Subcutaneous abdominal adipose tissue (tissue), 5 donors: ENCODE measurements around the gene LENG1.
"Not testable (repeated sequence)": the region's sequence is repeated elsewhere in the genome, so short reads cannot be mapped to it uniquely, and the experiment has no call there.

Experiments used
- H3K27ac ChIP-seq: one replicate; pipeline ENCODE4 v1.7.0; 2013; ENCODE audit warnings: low read depth, mild to moderate bottlenecking, inconsistent platforms, low read length, moderate library complexity
- H3K27me3 ChIP-seq, 5 donors: one replicate each; pipeline ENCODE4 v1.7.0; 2013; ENCODE audit warnings: low read length in 5 of 5, inconsistent platforms in 1 of 5; ENCODE audit not compliant: control insufficient read depth in 5 of 5, insufficient read depth in 4 of 5
- H3K36me3 ChIP-seq, 5 donors: one replicate each; pipeline ENCODE4 v1.7.0; 2013; ENCODE audit warnings: low read length in 5 of 5; ENCODE audit not compliant: control insufficient read depth in 5 of 5, insufficient read depth in 5 of 5
- H3K4me1 ChIP-seq, 5 donors: one replicate each; pipeline ENCODE4 v1.7.0; 2013; ENCODE audit warnings: low read length in 5 of 5, mild to moderate bottlenecking in 3 of 5, moderate library complexity in 1 of 5; ENCODE audit not compliant: control insufficient read depth in 5 of 5, insufficient read depth in 5 of 5
- H3K4me3 ChIP-seq, 5 donors: one replicate each; pipeline ENCODE4 v1.7.0; 2013; ENCODE audit warnings: low read length in 5 of 5, low read depth in 1 of 5
- H3K9ac ChIP-seq, 5 donors: one replicate each; pipeline ENCODE4 v1.7.0; 2013; ENCODE audit warnings: low read length in 5 of 5, mild to moderate bottlenecking in 4 of 5, moderate library complexity in 3 of 5
- H3K9me3 ChIP-seq, 5 donors: one replicate each; pipeline ENCODE4 v1.7.0; 2013; ENCODE audit warnings: low read length in 5 of 5; ENCODE audit not compliant: control insufficient read depth in 5 of 5
- donor health status: healthy.
- donor health status: healthy.
- donor health status: healthy.
- donor health status: healthy.
- donor health status: healthy.

The LENG1 gene

DNA sequence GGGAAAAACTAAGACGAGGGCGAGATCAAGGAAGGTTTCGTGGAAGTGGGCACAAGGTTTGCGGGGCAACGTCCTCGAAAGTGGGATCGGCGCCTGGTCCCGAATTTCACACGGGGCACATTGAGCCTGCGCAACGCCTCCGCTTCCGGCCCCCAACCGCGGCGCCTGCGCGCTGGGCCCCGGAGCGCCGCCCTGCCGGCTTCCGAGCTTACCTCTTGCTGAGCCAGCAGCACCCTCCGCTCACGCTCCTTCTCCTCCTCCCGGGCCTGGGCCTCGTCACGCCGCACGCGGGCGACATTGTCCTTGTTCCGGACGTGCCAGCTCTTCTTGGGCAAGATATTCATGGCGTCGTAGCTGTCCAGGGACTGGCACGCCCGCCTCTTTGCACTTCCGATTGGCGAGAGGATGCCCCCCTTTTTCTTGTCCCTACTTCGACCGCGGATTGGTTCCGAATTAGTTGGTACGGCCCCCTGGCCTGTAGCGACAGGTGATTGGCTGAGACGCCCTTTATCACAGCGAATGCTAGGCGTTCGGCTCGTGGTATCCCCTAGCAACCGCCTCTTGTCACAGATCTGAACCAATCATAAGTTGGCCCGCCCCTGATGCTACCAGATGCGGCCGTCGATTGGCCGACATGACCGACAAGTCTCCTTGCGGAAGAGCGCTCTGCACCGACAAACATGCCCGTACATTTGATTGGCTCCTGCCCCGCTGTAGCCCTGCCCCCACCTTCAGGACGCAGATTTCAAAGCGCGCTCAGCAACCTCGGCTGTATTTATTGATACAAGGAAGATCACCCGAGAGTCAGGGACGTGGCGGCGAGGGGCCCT, at the start of gene LENG1:
Gene LENG1, minus strand, starts transcription at position 370 of the 830 bp plus-strand sequence. Its CDS starts 26 bp downstream, at position 344.
- H3K27me3 ChIP-seq = peaks cover 0 to 4% (median 3%) of the 10 kb centered on the region in 5 donors
- H3K4me1 ChIP-seq = peaks cover 15 to 47% (median 41%) of the 10 kb centered on the region in 5 donors

DNA sequence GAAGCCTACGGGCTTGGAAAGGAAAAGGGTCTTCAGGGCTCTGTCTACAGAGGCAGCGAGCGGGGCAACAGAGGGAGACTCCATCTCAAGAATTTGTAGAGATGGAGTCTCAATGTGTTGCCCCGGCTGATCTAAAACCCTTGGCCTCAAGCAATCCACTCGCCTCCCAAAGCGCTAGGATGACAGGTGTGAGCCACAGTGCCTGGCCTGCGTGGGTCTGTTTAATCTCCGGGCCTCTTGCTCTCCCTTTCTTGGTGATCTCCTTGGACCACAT, 49.2 kb upstream of the LENG1 start:
- Histone ChIP-seq H3K9me3 (no peaks in the 10 kb centered on the region), H3K9ac (peak overlapping the region in 1 of 5 donors; percentile 50), H3K4me1 (peaks cover 3 to 66% (median 51%) of the 10 kb centered on the region in 5 donors), H3K4me3 (no peak overlapping the region), H3K27me3 (no peaks in the 10 kb centered on the region), H3K27ac (peak overlapping the region; percentile 46), H3K36me3 (peaks cover 7 to 45% (median 42%) of the 10 kb centered on the region in 5 donors)

More for the DNA sequence above, at the start of gene LENG1:
- no peaks in the 10 kb centered on the region for H3K9me3 ChIP-seq
- H3K36me3 ChIP-seq = peaks cover 2 to 36% (median 32%) of the 10 kb centered on the region in 5 donors
- H3K4me3 ChIP-seq = peak within 1 kb of the TSS; percentile 77 to 96 (median 85)
- peak within 1 kb of the TSS; percentile 3 to 83 (median 70) for H3K9ac ChIP-seq
- H3K27ac ChIP-seq = peak within 1 kb of the TSS; percentile 88

DNA sequence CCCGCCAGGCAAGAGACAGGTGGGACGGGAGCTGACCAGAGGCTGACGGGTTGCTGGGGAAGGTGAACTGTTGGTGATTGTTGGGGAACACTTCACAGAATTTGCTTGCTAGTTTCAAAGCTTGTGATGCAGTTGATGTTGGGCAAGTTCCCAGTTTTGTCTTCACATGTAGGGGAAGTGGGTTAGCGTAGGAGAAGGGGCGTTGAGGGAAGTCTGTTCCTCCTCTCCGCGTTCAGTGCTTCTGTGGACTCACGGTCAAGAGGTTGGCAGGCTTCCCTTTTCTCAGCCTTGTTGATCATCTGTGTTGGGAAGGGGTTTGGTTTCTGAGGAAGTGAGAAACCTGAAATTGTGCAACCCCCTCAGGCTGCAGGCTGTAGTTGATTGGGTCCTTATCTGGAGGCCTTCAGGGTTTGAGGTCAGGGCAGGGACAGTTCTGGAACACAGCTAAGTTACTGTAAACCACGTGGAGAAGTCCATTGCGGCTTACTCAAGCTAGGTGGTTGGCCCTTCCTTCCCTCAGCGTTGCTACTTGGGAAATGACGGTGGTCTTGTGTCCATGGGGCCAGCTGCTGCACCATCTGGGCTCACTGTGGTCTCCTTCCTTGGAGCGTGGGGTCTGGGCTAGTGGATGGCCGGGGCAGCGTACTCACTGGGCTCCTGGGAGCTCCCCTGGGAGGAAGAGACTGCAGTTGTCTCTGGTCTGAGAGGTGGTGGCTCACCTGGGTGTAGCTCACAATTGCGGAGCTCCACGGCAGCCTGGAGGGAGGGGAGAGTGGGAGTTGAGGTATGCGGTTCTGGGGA, 48.7 kb upstream of the LENG1 start:
- Histone ChIP-seq H3K9me3 (no peaks in the 10 kb centered on the region), H3K36me3 (peaks cover 7 to 51% (median 47%) of the 10 kb centered on the region in 5 donors), H3K9ac (peak overlapping the region in 3 of 5 donors; percentile 35 to 68 (median 50))

DNA sequence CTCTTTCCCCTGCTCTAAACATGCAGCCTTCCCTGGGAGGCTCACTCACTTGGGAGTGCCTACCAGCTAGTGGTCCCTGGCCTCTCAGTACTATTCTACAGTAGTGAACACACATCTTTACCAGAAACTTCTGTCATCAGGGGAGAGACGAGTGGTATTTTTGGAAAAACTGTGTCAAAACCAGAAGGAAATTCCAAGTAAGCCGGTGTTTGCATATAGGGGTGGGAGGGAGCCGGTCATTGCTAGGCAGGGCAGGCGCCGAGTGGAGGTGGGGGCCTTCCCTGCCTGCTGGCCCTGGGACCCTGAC, 48.1 kb upstream of the LENG1 start:
- Histone ChIP-seq H3K27ac (peak overlapping the region; percentile 46), H3K9ac (peak overlapping the region in 2 of 5 donors; percentile 33 to 35), H3K4me1 (peaks cover 3 to 77% (median 62%) of the 10 kb centered on the region in 5 donors), H3K4me3 (peak overlapping the region in 1 of 5 donors; percentile 19), H3K27me3 (no peaks in the 10 kb centered on the region), H3K36me3 (peaks cover 10 to 56% (median 52%) of the 10 kb centered on the region in 5 donors), H3K9me3 (no peaks in the 10 kb centered on the region)

More for the DNA sequence above, 48.7 kb upstream of the LENG1 start:
- peaks cover 3 to 72% (median 56%) of the 10 kb centered on the region in 5 donors for H3K4me1 ChIP-seq
- peak overlapping the region; percentile 46 for H3K27ac ChIP-seq
- H3K4me3 ChIP-seq = peak overlapping the region in 1 of 5 donors; percentile 19
- H3K27me3 ChIP-seq = no peaks in the 10 kb centered on the region

DNA sequence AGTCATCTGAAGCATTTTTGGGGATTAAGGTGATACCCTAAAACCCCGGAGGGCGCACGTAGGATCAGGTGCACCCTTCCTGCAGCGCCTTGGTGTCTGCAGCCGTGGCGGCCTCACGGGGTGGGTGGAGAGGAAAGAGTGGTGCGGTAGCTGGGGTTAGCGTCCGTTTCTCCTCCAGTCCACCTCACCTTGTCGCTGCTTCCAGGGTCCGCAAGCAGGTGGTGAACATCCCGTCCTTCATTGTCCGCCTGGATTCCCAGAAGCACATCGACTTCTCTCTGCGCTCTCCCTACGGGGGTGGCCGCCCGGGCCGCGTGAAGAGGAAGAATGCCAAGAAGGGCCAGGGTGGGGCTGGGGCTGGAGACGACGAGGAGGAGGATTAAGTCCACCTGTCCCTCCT, 47.7 kb upstream of the LENG1 start:
- peaks cover 3 to 82% (median 66%) of the 10 kb centered on the region in 5 donors for H3K4me1 ChIP-seq
- not testable (repeated sequence) for H3K27ac ChIP-seq, H3K9me3 ChIP-seq, H3K27me3 ChIP-seq
- peaks cover 14 to 61% (median 57%) of the 10 kb centered on the region in 5 donors for H3K36me3 ChIP-seq
- H3K4me3 ChIP-seq = peak overlapping the region in 1 of 5 donors; percentile 6
- H3K9ac ChIP-seq = peak overlapping the region in 2 of 5 donors; percentile 33 to 60

DNA sequence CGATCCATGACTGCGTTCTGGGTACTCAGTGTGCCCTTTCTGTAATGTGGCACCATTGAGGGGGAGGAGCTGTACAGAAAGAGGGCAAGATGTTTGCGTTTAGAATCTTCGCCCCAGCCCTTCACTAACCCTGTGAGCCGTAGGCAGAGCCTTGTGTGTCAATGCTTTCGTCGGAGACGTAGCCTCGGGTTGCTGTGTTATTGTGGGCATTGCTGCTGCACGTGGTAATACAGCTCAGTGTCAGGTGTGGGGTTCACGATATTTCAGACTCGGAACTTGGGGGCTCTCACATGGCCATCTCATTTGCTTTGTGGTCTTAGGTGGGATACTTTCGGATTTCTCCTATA, 47.3 kb upstream of the LENG1 start:
- H3K4me3 ChIP-seq = peak overlapping the region in 2 of 5 donors; percentile 4 to 6
- H3K36me3 ChIP-seq = peaks cover 14 to 64% (median 57%) of the 10 kb centered on the region in 5 donors
- no peak overlapping the region for H3K27ac ChIP-seq
- no peaks in the 10 kb centered on the region for H3K27me3 ChIP-seq
- no peaks in the 10 kb centered on the region for H3K9me3 ChIP-seq
- peaks cover 3 to 85% (median 70%) of the 10 kb centered on the region in 5 donors for H3K4me1 ChIP-seq
- H3K9ac ChIP-seq = peak overlapping the region in 1 of 5 donors; percentile 60

DNA sequence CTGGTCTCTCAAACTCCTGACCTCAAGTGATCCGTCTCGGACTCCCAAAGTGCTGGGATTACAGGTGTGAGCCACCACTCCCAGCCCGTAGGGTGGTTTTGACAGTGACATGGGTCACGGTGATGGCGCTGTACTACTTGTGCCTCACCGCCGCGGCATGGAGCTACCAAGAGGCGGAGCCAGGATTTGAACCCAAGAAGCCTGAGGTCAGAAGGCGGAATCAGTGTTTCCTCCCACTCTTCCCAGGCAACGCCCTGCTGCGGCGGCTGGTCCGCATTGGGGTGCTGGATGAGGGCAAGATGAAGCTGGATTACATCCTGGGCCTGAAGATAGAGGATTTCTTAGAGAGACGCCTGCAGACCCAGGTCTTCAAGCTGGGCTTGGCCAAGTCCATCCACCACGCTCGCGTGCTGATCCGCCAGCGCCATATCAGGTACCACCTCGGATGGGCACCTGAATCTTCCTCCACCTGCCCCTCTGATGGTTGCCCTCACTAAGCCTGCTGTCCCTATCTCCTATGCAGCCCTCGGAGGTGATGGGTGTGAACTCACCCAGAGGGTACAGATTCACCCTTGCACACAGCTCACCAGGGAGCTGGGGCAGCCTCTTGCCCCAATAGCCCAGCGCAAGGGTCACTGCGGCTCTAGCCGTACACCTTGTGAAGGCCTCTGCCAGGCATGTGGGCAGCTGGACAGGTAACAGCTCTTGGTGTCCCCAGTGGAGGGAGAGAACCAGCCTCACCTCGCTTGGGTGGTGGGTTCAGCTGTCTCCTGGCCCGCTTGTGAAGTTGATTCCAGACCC, 46.7 kb upstream of the LENG1 start:
- no peak overlapping the region for H3K27ac ChIP-seq
- no peaks in the 10 kb centered on the region for H3K27me3 ChIP-seq
- H3K9me3 ChIP-seq = no peaks in the 10 kb centered on the region
- H3K36me3 ChIP-seq = peaks cover 14 to 66% (median 57%) of the 10 kb centered on the region in 5 donors
- H3K4me1 ChIP-seq = peaks cover 7 to 91% (median 76%) of the 10 kb centered on the region in 5 donors
- H3K9ac ChIP-seq = peak overlapping the region in 1 of 5 donors; percentile 60
- peak overlapping the region in 2 of 5 donors; percentile 4 to 6 for H3K4me3 ChIP-seq

DNA sequence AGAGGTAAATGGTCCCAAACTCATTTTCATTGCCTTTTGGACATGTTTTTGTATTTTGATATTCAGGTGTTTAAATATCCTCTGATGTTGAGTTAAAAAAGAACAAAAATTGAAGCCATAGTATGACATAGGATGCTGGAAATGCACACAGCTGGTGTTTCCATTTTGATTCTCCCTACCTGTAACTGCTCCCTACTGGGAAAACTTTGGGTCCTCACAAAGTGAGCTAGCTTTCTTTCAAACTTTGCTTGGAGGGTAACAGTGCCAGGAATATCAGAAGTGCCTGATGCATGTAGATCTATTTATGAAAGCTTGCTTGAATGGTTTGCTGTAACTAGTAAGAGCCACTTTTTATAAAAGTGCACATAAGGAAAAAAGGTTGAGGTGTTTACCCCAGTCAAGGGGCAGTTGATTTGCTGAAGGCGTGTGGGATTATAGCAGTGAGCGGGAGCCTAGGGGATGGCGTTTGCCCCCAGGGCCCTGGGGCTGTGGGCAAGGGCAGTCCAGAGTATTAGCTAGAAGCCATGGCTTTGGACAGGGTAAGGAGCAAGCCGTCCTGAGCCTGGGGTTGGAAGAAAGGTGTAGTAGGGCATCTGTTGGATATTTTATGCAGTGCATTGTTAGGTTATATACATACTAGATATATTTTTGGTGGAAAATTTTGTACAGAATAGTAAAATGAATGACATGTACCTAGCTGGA, 45.4 kb upstream of the LENG1 start:
- no peak overlapping the region for H3K27ac ChIP-seq
- peaks cover 9 to 86% (median 72%) of the 10 kb centered on the region in 5 donors for H3K4me1 ChIP-seq
- no peaks in the 10 kb centered on the region for H3K27me3 ChIP-seq
- H3K9me3 ChIP-seq = no peaks in the 10 kb centered on the region
- no peak overlapping the region for H3K4me3 ChIP-seq
- H3K9ac ChIP-seq = peak overlapping the region in 1 of 5 donors; percentile 22
- peaks cover 14 to 66% (median 57%) of the 10 kb centered on the region in 5 donors for H3K36me3 ChIP-seq

DNA sequence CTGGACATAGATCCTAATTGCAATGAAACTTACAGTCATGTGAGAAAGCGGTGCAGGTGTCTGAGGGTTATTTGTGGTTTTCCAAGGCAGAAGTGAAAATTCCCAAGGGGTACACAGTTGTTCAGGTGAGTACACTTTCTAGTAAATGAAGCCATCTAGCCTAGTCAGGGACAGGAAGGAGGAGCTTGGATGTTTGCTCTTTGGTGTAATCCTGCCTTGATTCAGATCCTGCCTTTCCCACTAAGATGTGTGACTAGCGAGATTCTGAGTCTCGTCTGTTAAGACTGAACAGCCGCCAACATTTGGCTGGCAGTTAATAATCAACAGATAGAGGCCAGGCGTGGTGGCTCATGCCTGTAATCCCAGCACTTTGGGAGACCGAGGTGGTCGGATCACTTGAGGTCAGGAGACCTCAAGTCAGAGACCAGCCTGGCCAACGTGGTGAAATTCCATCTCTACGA, 43.7 kb upstream of the LENG1 start:
- Histone ChIP-seq H3K4me3 (peak overlapping the region in 3 of 5 donors; percentile 18 to 40 (median 30)), H3K4me1 (peaks cover 9 to 69% (median 59%) of the 10 kb centered on the region in 5 donors), H3K27ac (no peak overlapping the region), H3K27me3 (no peaks in the 10 kb centered on the region), H3K9ac (peak overlapping the region in 4 of 5 donors; percentile 6 to 45 (median 14)), H3K36me3 (peaks cover 14 to 63% (median 54%) of the 10 kb centered on the region in 5 donors), H3K9me3 (no peaks in the 10 kb centered on the region)
